Fibroblast of lung (primary cell): Measurements from ENCODE around the gene WFDC12.

Experiments used
- CTCF ChIP-seq, 2 donors: IDR thresholded peaks in 1 of 2; conservative IDR thresholded peaks in 1 of 2; 1 replicate in 1 of 2; 2 replicates in 1 of 2; pipeline ENCODE4 v1.5.1; 2011 to 2012; ENCODE audit warnings: low read length in 2 of 2, control low read depth in 1 of 2, inconsistent platforms in 1 of 2, low read depth in 1 of 2, mild to moderate bottlenecking in 1 of 2
- EZH2 ChIP-seq: IDR thresholded peaks from 2 replicates; pipeline ENCODE4 v1.5.1; 2012; ENCODE audit warnings: low read length, control low read depth, mild to moderate bottlenecking; ENCODE audit errors: missing control alignments

GRCh38 chr20:45100563-45101245 is 23.6 kb downstream of the WFDC12 start, which contains the start of gene KCNS1:
- TF ChIP-seq EZH2, result no peak
- TF ChIP-seq CTCF (conservative IDR thresholded peaks at IDR 0.05 in 1 of 2, IDR thresholded peaks at IDR 0.05 in 1 of 2; ENCODE audit: low read depth in 1 of 2, low read length in 2 of 2), result peak in 1 of 2 donors; percentile 5
